Measurements from ENCODE around the gene DPP4.

- no peak for TF ChIP-seq CTCF (IDR thresholded peaks at IDR 0.05; ENCODE audit: poor library complexity, severe bottlenecking)
- TF ChIP-seq POLR2AphosphoS5 (IDR thresholded peaks at IDR 0.05) = no peak
- no peak for TF ChIP-seq EZH2 (IDR thresholded peaks at IDR 0.05; ENCODE audit: borderline replicate concordance, insufficient read depth, low read length, poor library complexity, severe bottlenecking)
- TF ChIP-seq EP300 (conservative IDR thresholded peaks at IDR 0.05; ENCODE audit: poor library complexity, severe bottlenecking) = no peak
- no peak for TF ChIP-seq RAD21 (conservative IDR thresholded peaks at IDR 0.05)
- no peak for TF ChIP-seq REST (IDR thresholded peaks at IDR 0.05; ENCODE audit: borderline replicate concordance)
- TF ChIP-seq SMC3 (conservative IDR thresholded peaks at IDR 0.05; ENCODE audit: poor library complexity) = no peak
Observed at GRCh38 chr2:162063899-162064298, 10.1 kb downstream of the DPP4 start.

Measured in neural cell (in vitro differentiated cells).